NOMO-1 treated with dmso at 0.1 percent for 144 hours (cell line): Measurements from ENCODE around the gene GZMH.
"Not testable (repeated sequence)": the region's sequence is repeated elsewhere in the genome, so short reads cannot be mapped to it uniquely, and the experiment has no call there.

Experiments used
- DNase-seq: peaks from one replicate; lab custom pipeline; 2025; ENCODE audit not compliant: unreplicated experiment; lab: John Stamatoyannopoulos, UW

Gene GZMH

DNA sequence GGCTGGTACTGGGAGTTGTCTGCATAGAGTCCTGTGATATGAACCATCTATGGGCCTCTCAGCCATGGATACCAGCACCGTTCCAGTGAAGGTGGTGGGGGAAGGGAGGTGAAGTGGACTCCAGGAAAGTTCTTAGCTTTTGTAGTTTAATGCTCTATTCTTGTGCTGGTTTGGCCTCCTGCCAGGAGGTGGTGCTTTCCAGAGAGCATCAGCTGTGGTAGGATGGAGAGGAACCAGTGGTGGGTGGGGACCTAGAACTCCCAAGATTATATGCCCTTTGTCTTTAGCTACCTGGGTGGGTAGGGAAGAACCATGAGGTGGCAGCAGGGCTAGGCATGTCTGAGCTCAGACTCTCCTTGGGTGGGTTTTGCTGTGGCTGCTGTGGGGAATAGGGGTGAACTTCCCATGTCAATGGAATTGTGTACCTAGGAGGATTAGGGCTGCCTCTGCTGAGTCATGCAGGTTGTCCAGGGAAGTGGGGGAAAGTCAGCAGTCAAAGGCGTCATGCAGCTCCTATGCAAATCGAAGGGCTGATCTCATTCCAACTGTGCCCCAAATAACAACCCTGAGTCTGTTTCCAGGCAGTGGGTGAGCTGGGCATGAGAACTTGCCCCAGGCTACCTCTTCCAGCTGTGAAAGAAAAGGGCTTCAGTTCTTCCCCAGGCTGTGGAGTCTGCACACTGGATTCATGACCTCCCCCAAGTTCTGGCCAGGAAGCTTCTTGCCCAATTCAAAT lies 14.2 kb downstream of the GZMH start:
- no peak for DNase-seq

DNA sequence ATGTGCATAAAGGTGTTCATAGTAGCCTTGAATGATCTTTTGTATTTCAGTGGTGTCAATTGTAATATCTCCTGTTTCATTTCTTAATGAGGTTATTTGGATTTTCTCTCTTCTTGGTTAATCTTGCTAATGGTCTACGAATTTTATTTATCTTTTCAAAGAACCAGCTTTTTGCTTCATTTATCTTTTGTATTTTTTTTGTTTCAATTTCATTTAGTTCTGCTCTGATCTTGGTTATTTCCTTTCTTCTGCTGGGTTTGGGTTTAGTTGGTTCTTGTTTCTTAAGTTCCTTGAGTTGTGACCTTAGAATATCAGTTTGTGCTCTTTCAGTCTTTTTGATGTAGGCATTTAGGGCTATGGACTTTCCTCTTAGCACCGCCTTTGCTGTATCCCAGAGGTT lies 18.5 kb downstream of the GZMH start:
- not testable (repeated sequence) for DNase-seq

DNA sequence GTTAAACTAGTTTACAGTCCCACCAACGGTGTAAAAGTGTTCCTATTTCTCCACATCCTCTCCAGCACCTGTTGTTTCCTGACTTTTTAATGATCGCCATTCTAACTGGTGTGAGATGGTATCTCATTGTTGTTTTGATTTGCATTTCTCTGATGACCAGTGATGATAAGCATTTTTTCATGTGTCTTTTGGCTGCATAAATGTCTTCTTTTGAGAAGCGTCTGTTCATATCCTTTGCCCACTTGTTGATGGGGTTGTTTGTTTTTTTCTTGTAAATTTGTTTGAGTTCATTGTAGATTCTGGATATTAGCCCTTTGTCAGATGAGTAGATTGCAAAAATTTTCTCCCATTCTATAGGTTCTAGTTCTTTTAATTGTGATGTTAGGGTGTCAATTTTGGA lies 25.1 kb downstream of the GZMH start:
- DNase-seq = not testable (repeated sequence)

DNA sequence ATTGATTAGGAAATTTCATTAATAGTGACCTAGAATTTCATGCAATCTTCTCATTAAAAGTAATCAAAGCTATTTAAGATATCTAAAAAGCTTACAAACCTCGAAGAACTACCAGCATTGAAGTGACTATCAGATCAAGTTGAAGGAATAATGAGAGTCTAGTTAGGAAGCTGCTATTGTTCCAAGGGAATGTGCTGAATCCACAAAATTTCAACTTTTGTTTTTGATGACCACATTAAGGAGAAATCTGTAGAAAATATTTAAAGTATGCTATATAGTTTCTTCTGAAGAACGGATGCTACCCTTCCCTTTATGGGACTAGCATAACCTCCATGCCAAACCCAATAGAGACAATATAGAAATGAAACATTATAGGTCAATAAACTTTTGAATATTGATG lies 30.9 kb downstream of the GZMH start:
- DNase-seq = no peak

DNA sequence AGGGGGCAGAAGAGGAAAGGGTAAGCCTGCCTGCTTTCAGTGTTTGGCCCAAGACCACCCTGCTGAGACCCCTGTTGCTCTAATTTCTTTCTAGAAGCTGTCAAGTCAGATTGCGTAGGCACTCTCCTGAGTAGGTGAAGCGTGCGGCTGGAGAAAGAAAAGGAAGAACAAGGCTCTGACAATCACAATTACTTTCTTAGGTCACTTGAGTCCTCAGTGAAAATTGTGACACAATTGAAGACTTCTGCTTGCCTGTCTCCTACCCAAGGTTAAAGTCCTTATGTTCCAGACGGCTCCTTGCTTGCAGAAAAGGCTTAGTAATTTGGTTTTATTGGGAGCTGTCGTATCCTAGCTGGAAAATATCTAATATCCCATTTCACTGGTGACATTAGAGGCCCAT lies 32.7 kb downstream of the GZMH start:
- peak; percentile 38 for DNase-seq

DNA sequence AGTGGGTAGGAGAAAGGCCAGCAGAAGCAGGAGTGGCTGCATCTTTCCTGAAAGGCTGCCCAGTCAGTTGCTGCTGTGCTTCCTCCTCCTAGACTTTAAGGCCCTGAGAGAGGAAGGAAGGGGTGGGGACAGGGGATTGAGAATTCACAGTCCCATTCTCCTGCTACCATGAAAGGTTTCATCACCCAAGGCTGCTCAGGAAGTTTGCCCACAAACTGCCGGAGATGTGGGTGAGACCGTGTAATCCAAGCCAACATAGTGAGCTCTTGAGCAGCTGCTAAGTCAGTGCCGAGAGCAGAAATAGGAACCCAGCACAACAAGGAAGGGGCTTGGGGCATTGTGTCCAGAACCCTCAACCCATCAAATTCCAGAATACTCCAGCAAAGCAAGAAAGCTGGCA lies 33.3 kb downstream of the GZMH start, which contains the start of gene CTSG:
TSS of gene CTSG (minus strand) at position 69 of the 400 bp plus-strand sequence. CDS start at position 42, 27 bp downstream.
- peak; percentile 86 for DNase-seq

DNA sequence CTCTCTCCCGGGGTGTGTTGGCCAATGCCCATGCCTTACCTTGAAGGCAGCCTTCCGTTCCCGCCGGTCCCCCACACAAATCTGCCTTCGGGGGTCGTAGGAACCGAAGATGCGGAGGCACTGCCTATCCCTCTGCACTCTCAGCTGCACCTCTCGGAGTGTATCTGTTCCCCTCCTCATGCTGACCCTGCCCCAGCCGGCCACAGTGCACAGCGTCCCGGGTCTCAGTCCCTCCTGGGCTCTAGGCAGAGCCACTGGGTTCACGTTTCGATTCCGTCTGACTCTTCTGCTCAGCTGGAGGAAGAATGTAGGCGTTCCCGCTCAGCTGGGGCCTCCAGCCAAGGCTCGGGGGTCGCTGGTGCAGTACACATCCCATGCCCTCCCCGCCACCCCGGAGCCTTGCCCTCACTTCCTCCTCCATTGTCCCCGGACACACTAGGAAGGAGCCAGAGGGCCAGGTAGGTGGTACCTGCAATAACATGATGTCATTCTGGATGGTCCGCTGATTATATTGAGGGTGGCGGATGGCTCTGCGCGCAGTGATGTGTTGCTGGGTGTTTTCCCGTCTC lies 35.2 kb downstream of the GZMH start:
- no peak for DNase-seq

DNA sequence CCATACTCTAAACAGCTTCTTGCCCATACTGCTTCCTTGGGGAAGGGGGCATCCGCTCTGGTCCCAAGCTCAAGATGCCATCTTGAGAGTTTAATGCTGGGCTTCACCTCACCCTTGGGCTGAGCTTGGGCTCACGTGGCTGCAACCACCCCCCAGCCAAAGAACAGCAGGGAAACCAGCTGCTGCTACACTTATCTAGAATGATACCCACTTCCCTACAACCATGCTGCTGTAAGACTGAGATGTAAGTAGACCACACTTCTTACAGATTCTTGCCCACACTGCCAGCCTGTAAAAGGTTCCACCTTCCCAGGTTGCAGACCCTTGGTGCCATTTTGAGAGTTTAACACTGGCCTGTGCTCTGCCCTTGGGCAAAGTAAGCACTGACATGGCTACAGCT lies 43.2 kb downstream of the GZMH start:
- DNase-seq = no peak

DNA sequence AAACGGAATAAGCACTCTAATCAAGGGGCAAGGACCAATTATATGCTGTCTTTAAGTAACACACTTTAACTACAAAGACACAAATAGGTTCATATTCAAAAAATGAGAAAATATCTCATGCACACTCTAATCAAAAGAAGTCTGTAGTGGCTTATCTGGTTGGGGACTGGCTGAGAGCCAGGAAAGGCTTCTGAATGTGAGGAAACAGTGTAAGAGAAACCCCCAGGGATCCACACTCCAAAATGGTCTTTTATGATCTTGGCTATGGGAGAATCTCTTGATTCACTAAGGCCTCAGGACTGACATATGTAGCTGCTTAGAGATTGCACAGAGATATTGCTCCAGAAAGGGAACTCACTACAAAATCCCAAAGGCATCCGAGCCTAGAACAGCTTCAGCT lies 43.7 kb downstream of the GZMH start:
- DNase-seq = no peak

DNA sequence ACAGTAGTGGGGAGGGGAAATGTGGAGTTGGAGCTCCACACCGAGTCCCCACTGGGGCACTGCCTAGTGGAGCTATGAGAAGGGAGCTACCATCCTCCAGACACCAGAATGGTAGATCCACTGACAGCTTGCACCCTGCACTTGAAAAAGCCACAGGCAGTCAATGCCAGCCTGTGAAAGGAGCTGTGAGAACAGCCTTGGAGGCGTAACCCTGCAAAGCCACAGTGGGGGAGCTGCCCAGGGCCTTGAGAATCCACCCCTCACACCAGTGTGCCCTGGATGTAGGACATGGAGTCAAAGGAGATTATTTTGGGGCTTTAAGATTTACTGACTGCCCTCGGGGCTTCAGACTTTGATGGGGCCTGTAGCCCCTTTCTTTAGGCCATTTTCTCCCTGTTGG lies 46.0 kb downstream of the GZMH start:
- no peak for DNase-seq

DNA sequence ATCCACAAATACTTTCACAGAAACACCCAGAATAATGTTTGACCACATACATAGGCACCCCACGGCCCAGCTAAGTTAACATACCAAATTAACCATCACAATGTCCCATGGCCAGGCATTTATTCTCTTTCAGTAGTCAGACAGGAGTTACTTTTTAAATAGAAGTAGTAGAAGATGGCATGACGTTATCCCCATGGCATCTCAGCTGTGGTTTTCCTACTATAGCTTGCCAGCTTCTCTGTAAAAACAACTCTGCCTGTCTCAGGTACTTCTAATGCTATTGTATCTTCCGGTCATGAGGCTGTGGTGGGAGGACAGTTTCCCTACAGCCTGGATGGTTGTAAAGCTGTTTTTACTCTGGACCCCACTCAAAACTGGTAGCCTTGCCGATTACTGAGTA lies 52.7 kb downstream of the GZMH start:
- no peak for DNase-seq
